ENCODE measurements around the gene IFNGR1. TPM values are rescaled to one million over a fixed set of nuclear protein-coding genes. Genes with fewer than 3 reads are reported as not detected.

The IFNGR1 gene
- total RNA-seq, 1 donor from 2014 or later: 117 TPM

GRCh38 chr6:137173501-137173900, 45.7 kb downstream of the IFNGR1 start, which contains the start of gene IL22RA2:
Gene IL22RA2 (minus strand): TSS chr6:137173644. CDS start chr6:137161749, 11,895 bp downstream.
- DNase-seq: no peak

GRCh38 chr6:137172734-137173431, 46.3 kb downstream of the IFNGR1 start:
- no peak for DNase-seq

GRCh38 chr6:137171824-137172733, 47.1 kb downstream of the IFNGR1 start:
- DNase-seq: no peak

- DNase-seq: no peak
These were observed 48.2 kb downstream of the IFNGR1 start for GRCh38 chr6:137171053-137171374.

GRCh38 chr6:137170266-137171052, 48.7 kb downstream of the IFNGR1 start:
- no peak for DNase-seq

- no peak for DNase-seq
These were observed 51.3 kb downstream of the IFNGR1 start for GRCh38 chr6:137167702-137168377.

- DNase-seq: no peak
These were observed 52.7 kb downstream of the IFNGR1 start for GRCh38 chr6:137166247-137167098.

GRCh38 chr6:137165375-137166246, 53.6 kb downstream of the IFNGR1 start:
- no peak for DNase-seq

GRCh38 chr6:137163732-137164318, 55.4 kb downstream of the IFNGR1 start:
- no peak for DNase-seq

- DNase-seq: no peak
These were observed 56.4 kb downstream of the IFNGR1 start for GRCh38 chr6:137162692-137163306.

GRCh38 chr6:137161949-137162348, 57.2 kb downstream of the IFNGR1 start:
- DNase-seq: no peak

- DNase-seq: no peak
These were observed 58.4 kb downstream of the IFNGR1 start for GRCh38 chr6:137160763-137161162.

- no peak for DNase-seq
These were observed 59.3 kb downstream of the IFNGR1 start for GRCh38 chr6:137159912-137160311.

- DNase-seq: peak; percentile 38
These were observed 61.6 kb downstream of the IFNGR1 start for GRCh38 chr6:137157601-137158000.

- DNase-seq: no peak
These were observed 62.5 kb downstream of the IFNGR1 start for GRCh38 chr6:137156650-137157049.

- no peak for DNase-seq
These were observed 63.4 kb downstream of the IFNGR1 start for GRCh38 chr6:137155830-137156229.

- no peak for DNase-seq
These were observed 69.1 kb downstream of the IFNGR1 start for GRCh38 chr6:137150072-137150471.

GRCh38 chr6:137149035-137149393, 70.2 kb downstream of the IFNGR1 start:
- DNase-seq: no peak

GRCh38 chr6:137148306-137149034, 70.7 kb downstream of the IFNGR1 start:
- DNase-seq: no peak

Data from dermis blood vessel endothelial cell (primary cell).